Mesothelial cell of epicardium (in vitro differentiated cells): ENCODE data around the gene ORC3. TPM values are rescaled to one million over a fixed set of nuclear protein-coding genes. Genes with fewer than 3 reads are reported as not detected.
A peak's percentile ranks its signal among the peaks of the same experiment; 100 is the strongest.
"Not testable (repeated sequence)": the region's sequence is repeated elsewhere in the genome, so short reads cannot be mapped to it uniquely, and the experiment has no call there.

Experiments used
- DNase-seq, 2 experiments: peaks; one replicate each; pipeline ENCODE4 v3.0.0; 2021; ENCODE audit warnings: low spot score in 2 of 2; ENCODE audit not compliant: unreplicated experiment in 2 of 2
- H3K27ac Mint-ChIP-seq: 2 replicates; pipeline ENCODE4 v1.8.0; 2021; ENCODE audit warnings: mixed read lengths
- H3K27me3 Mint-ChIP-seq: 2 replicates; pipeline ENCODE4 v1.8.0; 2021; ENCODE audit warnings: low read depth, mixed read lengths
- H3K36me3 Mint-ChIP-seq: 2 replicates; pipeline ENCODE4 v1.8.0; 2021; ENCODE audit warnings: mixed read lengths
- H3K4me1 Mint-ChIP-seq: 2 replicates; pipeline ENCODE4 v1.8.0; 2021; ENCODE audit warnings: mixed read lengths
- H3K4me3 Mint-ChIP-seq: 2 replicates; pipeline ENCODE4 v1.8.0; 2021; ENCODE audit warnings: mild to moderate bottlenecking, moderate library complexity, mixed read lengths
- H3K9me3 Mint-ChIP-seq: 2 replicates; pipeline ENCODE4 v1.8.0; 2021; ENCODE audit warnings: mixed read lengths
- total RNA-seq: library from RNA; stranded (reverse); gene quantifications from 3 replicates; pipeline ENCODE4 v1.2.1, GENCODE V29; 2021
- TF ChIP-seq, protein P1 (sequence below): fragments of 200-600 bp; sonication (generic); IDR thresholded peaks from one replicate; pipeline ENCODE4 v1.5.0; 2021; ENCODE audit warnings: antibody characterized with exemption; ENCODE audit not compliant: unreplicated experiment

ORC3 gene
- total RNA-seq, 1 donor from 2014 or later = 28.0 TPM

DNA sequence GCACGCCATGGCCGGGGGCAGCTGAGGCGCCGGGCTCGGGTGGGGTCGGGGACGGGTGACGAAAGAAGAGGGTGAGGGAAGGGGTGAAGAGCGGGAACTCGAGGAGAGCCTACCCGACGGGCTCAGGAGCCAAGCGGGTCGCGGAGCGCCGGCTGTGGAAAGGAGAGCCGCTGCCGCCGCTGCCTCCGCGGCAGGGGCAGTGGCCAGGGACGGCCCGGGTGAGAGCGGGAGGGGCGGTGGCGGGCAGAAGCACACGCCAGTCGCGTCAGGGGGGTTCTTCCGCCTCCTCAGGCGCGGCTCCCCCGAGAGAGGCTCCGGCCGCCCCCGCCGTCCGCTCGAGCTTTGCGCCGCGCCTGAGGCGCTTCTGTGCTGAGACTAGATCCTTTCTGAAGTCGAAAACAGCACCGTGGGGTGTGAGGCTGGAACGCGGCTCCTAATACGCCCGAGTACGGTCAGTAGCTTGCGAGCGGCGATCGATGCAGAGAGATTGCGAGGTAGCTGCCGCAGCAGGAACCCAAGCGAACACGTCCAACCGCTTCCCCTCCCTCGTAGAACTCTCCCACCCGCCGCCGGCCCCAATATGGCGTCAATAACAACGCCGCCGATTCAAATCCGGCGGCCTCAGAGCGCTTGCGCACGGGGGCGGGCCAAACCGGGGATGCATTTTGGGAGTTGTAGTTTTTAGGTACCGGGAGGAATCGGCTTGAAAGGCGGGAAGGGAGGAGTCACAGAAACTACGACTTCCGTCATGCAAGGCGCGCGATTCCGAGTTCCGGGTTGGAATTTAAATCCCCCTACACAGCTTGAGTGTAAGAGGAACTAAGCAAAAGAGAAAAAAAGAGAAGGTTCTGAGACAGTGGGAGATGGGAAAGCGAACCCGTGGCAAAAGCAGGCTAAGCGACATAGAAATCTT lies 112.0 kb downstream of the ORC3 start, which contains the start of gene AKIRIN2:
AKIRIN2 (minus strand) TSS at position 558 of the 913 bp plus-strand sequence; CDS start at position 9, 549 bp downstream.
- no peaks in the 10 kb centered on the region for H3K27me3 Mint-ChIP-seq
- H3K4me3 Mint-ChIP-seq = peak within 1 kb of the TSS; percentile 98
- DNase-seq = peak; percentile 92 to 98
- H3K9me3 Mint-ChIP-seq = no peaks in the 10 kb centered on the region
- H3K27ac Mint-ChIP-seq = peak within 1 kb of the TSS; percentile 98
- no peaks in the 10 kb centered on the region for H3K36me3 Mint-ChIP-seq
- peaks cover 46% of the 10 kb centered on the region for H3K4me1 Mint-ChIP-seq
- TF ChIP-seq, protein P1, sequence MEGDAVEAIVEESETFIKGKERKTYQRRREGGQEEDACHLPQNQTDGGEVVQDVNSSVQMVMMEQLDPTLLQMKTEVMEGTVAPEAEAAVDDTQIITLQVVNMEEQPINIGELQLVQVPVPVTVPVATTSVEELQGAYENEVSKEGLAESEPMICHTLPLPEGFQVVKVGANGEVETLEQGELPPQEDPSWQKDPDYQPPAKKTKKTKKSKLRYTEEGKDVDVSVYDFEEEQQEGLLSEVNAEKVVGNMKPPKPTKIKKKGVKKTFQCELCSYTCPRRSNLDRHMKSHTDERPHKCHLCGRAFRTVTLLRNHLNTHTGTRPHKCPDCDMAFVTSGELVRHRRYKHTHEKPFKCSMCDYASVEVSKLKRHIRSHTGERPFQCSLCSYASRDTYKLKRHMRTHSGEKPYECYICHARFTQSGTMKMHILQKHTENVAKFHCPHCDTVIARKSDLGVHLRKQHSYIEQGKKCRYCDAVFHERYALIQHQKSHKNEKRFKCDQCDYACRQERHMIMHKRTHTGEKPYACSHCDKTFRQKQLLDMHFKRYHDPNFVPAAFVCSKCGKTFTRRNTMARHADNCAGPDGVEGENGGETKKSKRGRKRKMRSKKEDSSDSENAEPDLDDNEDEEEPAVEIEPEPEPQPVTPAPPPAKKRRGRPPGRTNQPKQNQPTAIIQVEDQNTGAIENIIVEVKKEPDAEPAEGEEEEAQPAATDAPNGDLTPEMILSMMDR = no peak

DNA sequence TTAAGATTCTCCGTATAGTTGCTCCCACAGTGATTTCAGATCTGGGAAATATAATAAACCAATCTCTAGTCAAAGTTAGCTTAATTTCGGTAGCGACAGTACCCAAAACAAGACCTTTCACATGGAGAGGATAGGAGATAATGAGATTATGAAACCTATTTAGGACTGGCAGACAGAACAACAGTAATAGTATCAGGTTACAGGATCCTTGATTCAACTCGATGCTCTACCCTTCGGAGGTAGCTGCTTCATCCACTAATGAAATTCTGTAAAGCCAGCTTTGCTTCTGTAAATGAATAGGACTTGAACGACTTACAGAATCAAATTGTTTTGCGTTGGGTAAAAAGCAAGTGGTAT lies 112.6 kb downstream of the ORC3 start:
- TF ChIP-seq, protein P1 = no peak
- Mint-ChIP-seq H3K4me1 (peaks cover 45% of the 10 kb centered on the region), H3K4me3 (peak overlapping the region; percentile 98), H3K36me3 (no peaks in the 10 kb centered on the region), H3K9me3 (no peaks in the 10 kb centered on the region), H3K27ac (peak overlapping the region; percentile 98), H3K27me3 (no peaks in the 10 kb centered on the region)
- DNase-seq = no peak

DNA sequence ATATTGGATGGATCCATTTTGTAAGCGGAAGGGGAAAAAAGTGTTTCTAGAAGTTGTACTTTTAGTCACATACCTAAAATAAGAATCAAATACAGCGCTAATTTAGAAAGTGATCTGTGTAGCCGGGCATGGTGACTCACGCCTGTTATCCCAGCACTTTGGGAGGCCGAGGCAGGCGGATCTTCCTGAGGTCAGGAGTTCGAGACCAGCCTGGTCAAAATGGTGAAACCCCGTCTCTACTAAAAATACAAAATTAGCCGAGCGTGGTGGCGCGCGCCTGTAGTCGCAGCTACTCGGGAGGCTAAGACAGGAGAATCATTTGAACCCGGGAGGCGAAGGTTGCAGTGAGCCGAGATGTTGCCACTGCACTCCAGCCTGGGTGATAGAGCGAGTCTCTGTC lies 113.1 kb downstream of the ORC3 start:
- not testable (repeated sequence) for H3K9me3 Mint-ChIP-seq, DNase-seq, H3K27me3 Mint-ChIP-seq, H3K36me3 Mint-ChIP-seq
- Mint-ChIP-seq H3K4me1 (peaks cover 40% of the 10 kb centered on the region), H3K27ac (peak overlapping the region; percentile 98), H3K4me3 (peak overlapping the region; percentile 98)

DNA sequence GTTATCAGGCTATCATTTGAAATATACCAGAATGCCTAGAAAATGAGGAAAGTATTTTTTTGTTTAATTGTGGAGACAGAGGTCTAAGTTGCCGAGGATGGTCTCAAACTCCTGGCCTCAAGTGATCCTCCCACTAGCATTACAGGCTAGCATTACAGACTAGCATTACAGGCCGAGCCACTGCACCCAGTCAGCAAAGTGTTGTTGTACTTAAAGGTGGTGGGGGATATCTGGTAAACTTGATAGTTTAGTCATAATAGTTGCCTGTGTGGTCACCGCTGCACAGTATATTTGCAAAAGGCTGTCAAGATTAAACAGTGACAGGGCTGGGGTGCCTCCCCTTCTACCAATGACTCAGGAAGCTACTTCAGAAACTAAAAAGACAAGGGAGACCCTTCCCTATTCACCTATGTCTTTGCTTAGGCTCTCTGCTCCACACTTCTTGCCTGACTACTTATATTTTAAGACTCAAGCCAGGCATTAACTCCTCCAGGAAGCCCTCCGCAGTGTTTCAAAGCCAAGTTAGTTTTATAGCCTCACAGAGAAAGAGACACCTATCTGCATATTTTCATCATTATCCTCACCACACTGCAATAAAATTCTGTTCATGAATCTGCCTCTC lies 115.2 kb downstream of the ORC3 start:
- H3K27me3 Mint-ChIP-seq = no peaks in the 10 kb centered on the region
- H3K4me1 Mint-ChIP-seq = peaks cover 23% of the 10 kb centered on the region
- no peaks in the 10 kb centered on the region for H3K9me3 Mint-ChIP-seq
- H3K4me3 Mint-ChIP-seq = no peak overlapping the region
- TF ChIP-seq, protein P1 = no peak
- no peak for DNase-seq
- H3K36me3 Mint-ChIP-seq = no peaks in the 10 kb centered on the region
- H3K27ac Mint-ChIP-seq = peak overlapping the region; percentile 25

DNA sequence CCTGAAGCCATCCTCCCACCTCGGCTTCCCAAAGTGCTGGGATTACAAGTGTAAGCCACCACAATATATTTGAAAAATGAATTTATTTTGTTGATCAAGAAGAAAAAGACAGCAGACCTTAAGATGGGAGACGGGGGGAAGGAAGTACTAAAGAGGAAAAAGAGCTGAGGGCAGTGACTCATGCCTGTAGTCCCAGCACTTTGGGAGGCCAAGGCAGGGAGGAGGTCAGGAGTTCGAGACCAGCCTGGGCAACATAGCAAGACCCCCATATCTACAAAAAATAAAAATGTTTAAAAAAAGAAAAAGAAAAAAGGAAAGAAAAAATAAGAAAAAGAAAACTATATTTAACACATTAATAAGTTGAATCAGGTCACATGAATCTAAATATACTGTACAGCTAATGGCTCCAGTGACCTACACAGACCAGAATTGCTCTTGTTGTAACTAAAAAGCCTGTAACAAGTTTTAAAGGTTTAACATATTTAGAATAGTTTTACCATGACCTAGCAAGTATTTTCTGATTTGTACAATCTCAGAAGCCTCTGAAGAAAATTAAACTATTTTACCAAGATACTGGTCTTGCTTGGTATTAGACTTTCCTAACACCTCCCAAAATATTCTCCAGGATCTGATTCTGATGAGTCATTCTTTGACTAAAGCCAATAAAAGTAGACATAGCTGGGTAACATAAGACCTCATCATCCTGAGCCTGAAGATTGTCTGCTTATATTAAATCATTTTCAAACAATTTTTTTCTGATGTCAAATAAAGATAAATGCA lies 116.4 kb downstream of the ORC3 start:
- H3K36me3 Mint-ChIP-seq = no peaks in the 10 kb centered on the region
- TF ChIP-seq, protein P1 = no peak
- no peak overlapping the region for H3K4me3 Mint-ChIP-seq
- H3K27me3 Mint-ChIP-seq = no peaks in the 10 kb centered on the region
- H3K9me3 Mint-ChIP-seq = no peaks in the 10 kb centered on the region
- peak overlapping the region; percentile 67 for H3K27ac Mint-ChIP-seq
- no peak for DNase-seq
- H3K4me1 Mint-ChIP-seq = peaks cover 23% of the 10 kb centered on the region

DNA sequence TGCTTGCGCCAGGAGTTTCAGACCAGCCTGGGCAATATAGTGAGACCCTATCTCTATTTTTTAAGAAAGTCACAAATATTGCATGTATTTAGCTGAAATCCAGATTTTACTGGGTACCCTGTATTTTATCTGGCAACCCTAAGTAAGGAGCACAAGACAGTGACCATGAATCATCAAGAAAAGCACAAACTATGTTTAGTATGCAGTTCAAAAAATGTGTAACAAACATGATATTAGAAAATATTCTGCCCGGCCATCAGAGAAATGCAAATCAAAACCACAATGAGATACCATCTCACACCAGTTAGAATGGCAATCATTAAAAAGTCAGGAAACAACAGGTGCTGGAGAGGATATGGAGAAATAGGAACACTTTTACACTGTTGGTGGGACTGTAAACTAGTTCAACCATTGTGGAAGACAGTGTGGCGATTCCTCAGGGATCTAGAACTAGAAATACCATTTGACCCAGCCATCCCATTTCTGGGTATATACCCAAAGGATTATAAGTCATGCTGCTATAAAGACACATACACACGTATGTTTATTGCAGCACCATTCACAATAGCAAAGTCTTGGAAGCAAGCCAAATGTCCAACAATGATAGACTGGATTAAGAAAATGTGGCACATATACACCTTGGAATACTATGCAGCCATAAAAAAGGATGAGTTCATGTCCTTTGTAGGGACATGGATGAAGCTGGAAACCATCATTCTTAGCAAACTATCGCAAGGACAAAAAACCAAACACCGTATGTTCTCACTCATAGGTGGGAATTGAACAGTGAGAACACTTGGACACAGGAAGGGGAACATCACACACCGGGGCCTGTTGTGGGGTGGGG lies 118.9 kb downstream of the ORC3 start:
- H3K4me3 Mint-ChIP-seq, DNase-seq, H3K9me3 Mint-ChIP-seq, H3K36me3 Mint-ChIP-seq, H3K27ac Mint-ChIP-seq, H3K27me3 Mint-ChIP-seq: not testable (repeated sequence)
- peaks cover 14% of the 10 kb centered on the region for H3K4me1 Mint-ChIP-seq
